GM12864 (cell line): ENCODE results near the gene SMOC2.

Source experiments
- DNase-seq: peaks from one replicate; pipeline ENCODE4 v3.0.0-alpha.2; 2011; ENCODE audit warnings: low read depth
- H3K4me3 ChIP-seq: 2 replicates; pipeline ENCODE4 v1.5.1; 2011; ENCODE audit warnings: mild to moderate bottlenecking, low read depth, low read length, control low read depth
- TF ChIP-seq, protein P1 (sequence below): IDR thresholded peaks from 2 replicates; pipeline ENCODE4 v1.5.1; 2011; ENCODE audit warnings: low read depth, mild to moderate bottlenecking, moderate library complexity, low read length, control low read depth, inconsistent platforms; ENCODE audit errors: missing control alignments

Gene SMOC2

GRCh38 chr6:168715643-168716481 lies 274.9 kb downstream of the SMOC2 start:
- TF ChIP-seq, protein P1, sequence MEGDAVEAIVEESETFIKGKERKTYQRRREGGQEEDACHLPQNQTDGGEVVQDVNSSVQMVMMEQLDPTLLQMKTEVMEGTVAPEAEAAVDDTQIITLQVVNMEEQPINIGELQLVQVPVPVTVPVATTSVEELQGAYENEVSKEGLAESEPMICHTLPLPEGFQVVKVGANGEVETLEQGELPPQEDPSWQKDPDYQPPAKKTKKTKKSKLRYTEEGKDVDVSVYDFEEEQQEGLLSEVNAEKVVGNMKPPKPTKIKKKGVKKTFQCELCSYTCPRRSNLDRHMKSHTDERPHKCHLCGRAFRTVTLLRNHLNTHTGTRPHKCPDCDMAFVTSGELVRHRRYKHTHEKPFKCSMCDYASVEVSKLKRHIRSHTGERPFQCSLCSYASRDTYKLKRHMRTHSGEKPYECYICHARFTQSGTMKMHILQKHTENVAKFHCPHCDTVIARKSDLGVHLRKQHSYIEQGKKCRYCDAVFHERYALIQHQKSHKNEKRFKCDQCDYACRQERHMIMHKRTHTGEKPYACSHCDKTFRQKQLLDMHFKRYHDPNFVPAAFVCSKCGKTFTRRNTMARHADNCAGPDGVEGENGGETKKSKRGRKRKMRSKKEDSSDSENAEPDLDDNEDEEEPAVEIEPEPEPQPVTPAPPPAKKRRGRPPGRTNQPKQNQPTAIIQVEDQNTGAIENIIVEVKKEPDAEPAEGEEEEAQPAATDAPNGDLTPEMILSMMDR, result no peak
- DNase-seq, result no peak
- H3K4me3 ChIP-seq, result no peak overlapping the region

DNA sequence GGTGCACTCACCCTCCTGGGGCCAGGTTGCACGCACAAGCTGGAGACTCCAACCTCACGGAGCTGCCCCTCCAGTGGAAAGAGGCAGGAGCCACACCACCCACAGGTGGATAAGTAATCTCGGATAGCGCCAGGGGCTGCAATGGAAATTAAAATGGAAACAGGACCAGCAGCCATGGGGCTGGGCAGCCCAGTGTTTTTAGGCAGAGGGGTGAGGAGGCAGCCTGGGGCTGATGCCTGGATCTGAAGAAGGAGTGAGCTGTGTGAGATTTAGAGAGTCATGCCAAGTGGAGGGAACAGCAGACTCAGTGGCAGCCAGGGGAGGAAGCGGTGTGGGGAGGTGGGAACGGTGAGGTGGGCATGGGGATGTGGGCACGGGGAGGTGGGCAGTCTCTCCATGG lies 275.6 kb downstream of the SMOC2 start:
- DNase-seq, result no peak
- no peak overlapping the region for H3K4me3 ChIP-seq
- TF ChIP-seq, protein P1, result no peak

DNA sequence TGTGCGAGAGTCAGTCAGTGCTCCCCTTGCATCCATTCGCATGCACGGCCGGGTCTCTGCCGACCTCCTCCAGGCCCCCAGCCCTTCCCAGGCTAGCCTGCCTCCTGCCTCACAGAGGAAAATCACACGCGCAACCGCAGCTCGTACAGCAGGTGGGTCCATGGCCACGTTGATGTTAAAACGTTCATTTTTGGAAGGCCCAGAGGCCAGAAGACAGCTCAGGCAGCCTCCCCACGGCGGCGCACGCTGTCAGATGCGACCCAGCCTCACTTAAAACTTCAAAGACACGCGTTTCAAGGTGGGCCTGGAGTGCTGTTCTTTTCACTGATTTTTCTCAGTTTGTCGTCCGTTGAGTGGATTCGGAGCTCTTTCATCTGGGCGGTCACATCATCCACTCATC lies 276.5 kb downstream of the SMOC2 start:
- DNase-seq, result no peak
- no peak overlapping the region for H3K4me3 ChIP-seq
- TF ChIP-seq, protein P1, result no peak
